ENCODE measurements around the gene RPL13.

The RPL13 gene

GRCh38 chr16:89600427-89600826 is 39.9 kb downstream of the RPL13 start:
- no peaks in the 10 kb centered on the region for H3K4me1 ChIP-seq (ENCODE audit: control insufficient read depth in 1 of 2, insufficient read depth in 1 of 2, low read depth in 1 of 2, low read length in 1 of 2)
- no peak overlapping the region for H3K27ac ChIP-seq
- peaks cover 20% of the 10 kb centered on the region for H3K27me3 ChIP-seq
- no peaks in the 10 kb centered on the region for H3K36me3 ChIP-seq
- no peak for TF ChIP-seq CTCF (IDR thresholded peaks at IDR 0.05)
- H3K4me3 ChIP-seq (ENCODE audit: low read depth in 1 of 2, low read length in 1 of 2), result no peak overlapping the region
- no peaks in the 10 kb centered on the region for H3K9me3 ChIP-seq

- Histone ChIP-seq H3K27ac (no peak overlapping the region), H3K36me3 (no peaks in the 10 kb centered on the region), H3K4me3 (ENCODE audit: low read depth in 1 of 2, low read length in 1 of 2) (no peak overlapping the region), H3K9me3 (no peaks in the 10 kb centered on the region), H3K4me1 (ENCODE audit: control insufficient read depth in 1 of 2, insufficient read depth in 1 of 2, low read depth in 1 of 2, low read length in 1 of 2) (no peaks in the 10 kb centered on the region), H3K27me3 (peaks cover 20% of the 10 kb centered on the region)
- TF ChIP-seq CTCF (IDR thresholded peaks at IDR 0.05), result no peak
Observed at GRCh38 chr16:89600956-89601355, 40.5 kb downstream of the RPL13 start.

- H3K4me3 ChIP-seq (ENCODE audit: low read depth in 1 of 2, low read length in 1 of 2), result no peak overlapping the region
- no peaks in the 10 kb centered on the region for H3K36me3 ChIP-seq
- H3K9me3 ChIP-seq, result no peaks in the 10 kb centered on the region
- no peak for TF ChIP-seq CTCF (IDR thresholded peaks at IDR 0.05)
- H3K4me1 ChIP-seq (ENCODE audit: control insufficient read depth in 1 of 2, insufficient read depth in 1 of 2, low read depth in 1 of 2, low read length in 1 of 2), result no peaks in the 10 kb centered on the region
- H3K27ac ChIP-seq, result no peak overlapping the region
- H3K27me3 ChIP-seq, result peaks cover 20% of the 10 kb centered on the region
Observed at GRCh38 chr16:89601906-89602272, 41.4 kb downstream of the RPL13 start.

- Histone ChIP-seq H3K4me3 (ENCODE audit: low read depth in 1 of 2, low read length in 1 of 2) (no peak overlapping the region), H3K27ac (no peak overlapping the region), H3K27me3 (peaks cover 20% of the 10 kb centered on the region)
Observed at GRCh38 chr16:89602273-89602951, 41.9 kb downstream of the RPL13 start.

GRCh38 chr16:89602952-89603590 is 42.6 kb downstream of the RPL13 start:
- H3K4me3 ChIP-seq (ENCODE audit: low read depth in 1 of 2, low read length in 1 of 2), result no peak overlapping the region
- H3K27ac ChIP-seq, result no peak overlapping the region
- H3K4me1 ChIP-seq (ENCODE audit: control insufficient read depth in 1 of 2, insufficient read depth in 1 of 2, low read depth in 1 of 2, low read length in 1 of 2), result no peaks in the 10 kb centered on the region
- H3K9me3 ChIP-seq, result no peaks in the 10 kb centered on the region
- no peak for TF ChIP-seq CTCF (IDR thresholded peaks at IDR 0.05)
- H3K27me3 ChIP-seq, result peaks cover 20% of the 10 kb centered on the region
- no peaks in the 10 kb centered on the region for H3K36me3 ChIP-seq

More at GRCh38 chr16:89602273-89602951, 41.9 kb downstream of the RPL13 start:
- no peak for TF ChIP-seq CTCF (IDR thresholded peaks at IDR 0.05)
- Histone ChIP-seq H3K9me3 (no peaks in the 10 kb centered on the region), H3K36me3 (no peaks in the 10 kb centered on the region), H3K4me1 (ENCODE audit: control insufficient read depth in 1 of 2, insufficient read depth in 1 of 2, low read depth in 1 of 2, low read length in 1 of 2) (no peaks in the 10 kb centered on the region)
